ENCODE results near the gene SFMBT1. TPM values are rescaled to one million over a fixed set of nuclear protein-coding genes. Genes with fewer than 3 reads are reported as not detected.

Gene SFMBT1
- total RNA-seq, 1 experiment from 2014 or later = 1.4 TPM

DNA sequence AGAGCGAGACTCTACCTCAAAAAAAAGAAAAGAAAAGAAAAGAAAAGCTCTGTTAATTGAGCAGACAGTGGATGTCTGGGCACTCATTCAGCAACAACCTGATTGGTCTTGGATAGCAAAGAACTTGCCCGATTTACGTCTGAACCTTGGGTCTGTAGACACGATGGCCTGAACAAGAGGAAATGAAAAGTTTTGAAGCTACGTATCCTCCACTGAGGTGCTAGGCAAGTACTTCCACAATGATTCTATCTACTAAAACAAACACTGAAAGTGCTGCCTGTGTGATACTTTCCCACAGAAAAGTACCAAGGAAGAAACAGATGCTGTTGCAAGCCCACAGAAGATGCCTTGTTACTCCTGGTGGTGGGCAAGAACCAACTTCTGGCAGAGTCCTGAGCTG lies 189.2 kb downstream of the SFMBT1 start:
- no TSS peak for BruUV-seq (replicated peaks)
- Histone ChIP-seq H3K9me3 (ENCODE audit: low read depth, low read length, poor library complexity, severe bottlenecking) (no peaks in the 10 kb centered on the region), H3K36me3 (ENCODE audit: insufficient read depth, low read length, poor library complexity, severe bottlenecking) (no peaks in the 10 kb centered on the region), H3K4me3 (ENCODE audit: low read depth, low read length, poor library complexity, severe bottlenecking) (no peak overlapping the region), H3K27me3 (replicated peaks; ENCODE audit: insufficient read depth, low read depth, low read length, poor library complexity) (no peaks in the 10 kb centered on the region), H3K27ac (ENCODE audit: low read depth, low read length, poor library complexity, severe bottlenecking) (no peak overlapping the region), H3K4me1 (ENCODE audit: insufficient read depth, low read length, poor library complexity, severe bottlenecking) (no peaks in the 10 kb centered on the region)
- intact Hi-C loops (cut with micrococcal nuclease; ENCODE audit: unreplicated experiment) = no loop called here
- TF ChIP-seq EZH2 (IDR thresholded peaks at IDR 0.05; ENCODE audit: borderline replicate concordance, low read depth, low read length, poor library complexity, severe bottlenecking) = no peak
- TF ChIP-seq, protein P1, sequence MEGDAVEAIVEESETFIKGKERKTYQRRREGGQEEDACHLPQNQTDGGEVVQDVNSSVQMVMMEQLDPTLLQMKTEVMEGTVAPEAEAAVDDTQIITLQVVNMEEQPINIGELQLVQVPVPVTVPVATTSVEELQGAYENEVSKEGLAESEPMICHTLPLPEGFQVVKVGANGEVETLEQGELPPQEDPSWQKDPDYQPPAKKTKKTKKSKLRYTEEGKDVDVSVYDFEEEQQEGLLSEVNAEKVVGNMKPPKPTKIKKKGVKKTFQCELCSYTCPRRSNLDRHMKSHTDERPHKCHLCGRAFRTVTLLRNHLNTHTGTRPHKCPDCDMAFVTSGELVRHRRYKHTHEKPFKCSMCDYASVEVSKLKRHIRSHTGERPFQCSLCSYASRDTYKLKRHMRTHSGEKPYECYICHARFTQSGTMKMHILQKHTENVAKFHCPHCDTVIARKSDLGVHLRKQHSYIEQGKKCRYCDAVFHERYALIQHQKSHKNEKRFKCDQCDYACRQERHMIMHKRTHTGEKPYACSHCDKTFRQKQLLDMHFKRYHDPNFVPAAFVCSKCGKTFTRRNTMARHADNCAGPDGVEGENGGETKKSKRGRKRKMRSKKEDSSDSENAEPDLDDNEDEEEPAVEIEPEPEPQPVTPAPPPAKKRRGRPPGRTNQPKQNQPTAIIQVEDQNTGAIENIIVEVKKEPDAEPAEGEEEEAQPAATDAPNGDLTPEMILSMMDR (conservative IDR thresholded peaks at IDR 0.05; ENCODE audit: low read depth, low read length) = no peak
- ChIA-PET POLR2A (ENCODE audit: low non-redundant PET) (no interaction called here), CTCF (no interaction called here)
- DNase-seq (ENCODE audit: low spot score) = no peak

DNA sequence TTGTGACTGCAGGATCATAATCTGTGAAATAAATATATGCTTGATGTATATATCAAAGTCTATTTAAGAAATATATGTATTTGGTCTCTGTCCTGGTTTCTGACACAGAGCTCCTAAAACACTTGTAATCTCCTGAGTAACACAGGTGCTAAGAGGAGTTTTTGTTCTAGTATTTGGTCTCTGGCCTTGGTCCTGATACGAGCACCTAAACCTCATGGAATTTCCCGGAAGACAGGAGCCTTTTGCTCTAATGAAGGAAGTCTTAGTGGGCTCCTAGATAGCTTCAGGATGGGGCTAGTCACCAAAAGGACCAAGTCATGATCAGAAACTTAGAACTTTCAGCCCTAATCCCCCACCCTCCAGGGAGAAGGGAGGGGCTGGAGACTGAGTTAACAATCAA lies 191.9 kb downstream of the SFMBT1 start:
- DNase-seq (ENCODE audit: low spot score) = no peak
- no TSS peak for BruUV-seq (replicated peaks)
- H3K4me1 ChIP-seq (ENCODE audit: insufficient read depth, low read length, poor library complexity, severe bottlenecking) = no peaks in the 10 kb centered on the region
- no peaks in the 10 kb centered on the region for H3K36me3 ChIP-seq (ENCODE audit: insufficient read depth, low read length, poor library complexity, severe bottlenecking)
- no peak overlapping the region for H3K4me3 ChIP-seq (ENCODE audit: low read depth, low read length, poor library complexity, severe bottlenecking)
- TF ChIP-seq, protein P1 (conservative IDR thresholded peaks at IDR 0.05; ENCODE audit: low read depth, low read length) = no peak
- no peak for TF ChIP-seq EZH2 (IDR thresholded peaks at IDR 0.05; ENCODE audit: borderline replicate concordance, low read depth, low read length, poor library complexity, severe bottlenecking)
- ChIA-PET POLR2A (ENCODE audit: low non-redundant PET) (no interaction called here), CTCF (no interaction called here)
- no peaks in the 10 kb centered on the region for H3K27me3 ChIP-seq (replicated peaks; ENCODE audit: insufficient read depth, low read depth, low read length, poor library complexity)
- no peaks in the 10 kb centered on the region for H3K9me3 ChIP-seq (ENCODE audit: low read depth, low read length, poor library complexity, severe bottlenecking)
- H3K27ac ChIP-seq (ENCODE audit: low read depth, low read length, poor library complexity, severe bottlenecking) = no peak overlapping the region
- intact Hi-C loops (cut with micrococcal nuclease; ENCODE audit: unreplicated experiment) = loop anchor here (5.0 kb wide), 1 partner anchor 218 kb away; no protein-coding TSS in a partner anchor

Other genes with a start within 250 kb of the SFMBT1 start
- 1.7 and 3.4 TPM in 2 replicates for gene ITIH4, start 215.4 kb downstream of the SFMBT1 start, total RNA-seq (2021)
- 1.5 TPM in 1 of 2 replicates, not detected in the other for gene MUSTN1, start 211.1 kb downstream of the SFMBT1 start, total RNA-seq (2021)
- gene STIMATE, start 148.5 kb downstream of the SFMBT1 start, total RNA-seq (2021) = 11.0 and 11.3 TPM in 2 replicates
- gene RFT1, start 84.4 kb upstream of the SFMBT1 start, total RNA-seq (2021) = 15.8 and 16.7 TPM in 2 replicates
- gene PRKCD, start 115.1 kb upstream of the SFMBT1 start, total RNA-seq (2021) = 1.4 and 3.0 TPM in 2 replicates
- gene TKT, start 209.9 kb upstream of the SFMBT1 start, total RNA-seq (2021) = 186 and 196 TPM in 2 replicates